Esophagus muscularis mucosa (tissue), 4 donors: ENCODE measurements around the gene GBX2.

Source experiments
- EP300 ChIP-seq: sonication (generic); formaldehyde crosslinking; IDR thresholded peaks from one replicate; pipeline ENCODE4 v1.6.1; 2017; ENCODE audit warnings: antibody characterized with exemption
- POLR2A ChIP-seq: fragments of 450-650 bp; IDR thresholded peaks from one replicate; pipeline ENCODE4 v1.6.1; 2017; ENCODE audit warnings: antibody characterized with exemption, moderate library complexity, mild to moderate bottlenecking, low read depth
- POLR2AphosphoS5 ChIP-seq, 2 donors: sonication (generic); formaldehyde crosslinking; IDR thresholded peaks; one replicate each; pipeline ENCODE4 v1.6.1; 2017; ENCODE audit warnings: antibody characterized with exemption in 2 of 2
- TF ChIP-seq, protein P1 (sequence below), 3 experiments: fragments of 200-600 bp in 2 of 3; fragments of 450-650 bp in 1 of 3; sonication (generic) in 2 of 3; IDR thresholded peaks; one replicate each; pipeline ENCODE4 v1.5.1; 2017 to 2019; ENCODE audit warnings: antibody characterized with exemption in 3 of 3, mild to moderate bottlenecking in 2 of 3, moderate library complexity in 1 of 3

DNA sequence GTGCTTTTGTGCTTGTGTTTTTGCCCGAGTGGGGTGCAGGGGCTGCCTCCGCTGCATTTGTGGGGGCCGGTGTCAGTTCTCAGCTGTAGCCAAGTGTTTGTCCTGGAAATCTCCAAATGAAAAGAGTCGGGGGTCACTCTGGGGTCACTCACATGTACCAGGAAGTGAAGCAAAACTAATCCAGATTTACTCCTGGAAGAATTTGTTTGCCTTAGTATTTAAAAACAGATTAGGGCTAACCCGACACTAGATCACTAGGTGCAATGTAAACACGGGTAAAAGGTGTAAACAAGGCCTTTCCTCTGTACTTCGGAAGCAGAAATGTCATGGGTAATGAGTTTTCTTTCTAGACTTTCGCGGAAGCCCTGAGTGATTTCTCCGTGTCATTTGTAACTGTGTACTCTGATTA, 50.3 kb downstream of the GBX2 start:
- TF ChIP-seq POLR2A (no peak), EP300 (no peak), POLR2AphosphoS5 (IDR thresholded peaks at IDR 0.05) (no peak)
- TF ChIP-seq, protein P1, sequence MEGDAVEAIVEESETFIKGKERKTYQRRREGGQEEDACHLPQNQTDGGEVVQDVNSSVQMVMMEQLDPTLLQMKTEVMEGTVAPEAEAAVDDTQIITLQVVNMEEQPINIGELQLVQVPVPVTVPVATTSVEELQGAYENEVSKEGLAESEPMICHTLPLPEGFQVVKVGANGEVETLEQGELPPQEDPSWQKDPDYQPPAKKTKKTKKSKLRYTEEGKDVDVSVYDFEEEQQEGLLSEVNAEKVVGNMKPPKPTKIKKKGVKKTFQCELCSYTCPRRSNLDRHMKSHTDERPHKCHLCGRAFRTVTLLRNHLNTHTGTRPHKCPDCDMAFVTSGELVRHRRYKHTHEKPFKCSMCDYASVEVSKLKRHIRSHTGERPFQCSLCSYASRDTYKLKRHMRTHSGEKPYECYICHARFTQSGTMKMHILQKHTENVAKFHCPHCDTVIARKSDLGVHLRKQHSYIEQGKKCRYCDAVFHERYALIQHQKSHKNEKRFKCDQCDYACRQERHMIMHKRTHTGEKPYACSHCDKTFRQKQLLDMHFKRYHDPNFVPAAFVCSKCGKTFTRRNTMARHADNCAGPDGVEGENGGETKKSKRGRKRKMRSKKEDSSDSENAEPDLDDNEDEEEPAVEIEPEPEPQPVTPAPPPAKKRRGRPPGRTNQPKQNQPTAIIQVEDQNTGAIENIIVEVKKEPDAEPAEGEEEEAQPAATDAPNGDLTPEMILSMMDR (IDR thresholded peaks at IDR 0.05) = no peak
